ENCODE measurements around the gene SDCBP2. TPM values are rescaled to one million over a fixed set of nuclear protein-coding genes. Genes with fewer than 3 reads are reported as not detected.

Gene SDCBP2, protein sequence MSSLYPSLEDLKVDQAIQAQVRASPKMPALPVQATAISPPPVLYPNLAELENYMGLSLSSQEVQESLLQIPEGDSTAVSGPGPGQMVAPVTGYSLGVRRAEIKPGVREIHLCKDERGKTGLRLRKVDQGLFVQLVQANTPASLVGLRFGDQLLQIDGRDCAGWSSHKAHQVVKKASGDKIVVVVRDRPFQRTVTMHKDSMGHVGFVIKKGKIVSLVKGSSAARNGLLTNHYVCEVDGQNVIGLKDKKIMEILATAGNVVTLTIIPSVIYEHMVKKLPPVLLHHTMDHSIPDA
- total RNA-seq: 2.3 TPM in 2 replicates

DNA sequence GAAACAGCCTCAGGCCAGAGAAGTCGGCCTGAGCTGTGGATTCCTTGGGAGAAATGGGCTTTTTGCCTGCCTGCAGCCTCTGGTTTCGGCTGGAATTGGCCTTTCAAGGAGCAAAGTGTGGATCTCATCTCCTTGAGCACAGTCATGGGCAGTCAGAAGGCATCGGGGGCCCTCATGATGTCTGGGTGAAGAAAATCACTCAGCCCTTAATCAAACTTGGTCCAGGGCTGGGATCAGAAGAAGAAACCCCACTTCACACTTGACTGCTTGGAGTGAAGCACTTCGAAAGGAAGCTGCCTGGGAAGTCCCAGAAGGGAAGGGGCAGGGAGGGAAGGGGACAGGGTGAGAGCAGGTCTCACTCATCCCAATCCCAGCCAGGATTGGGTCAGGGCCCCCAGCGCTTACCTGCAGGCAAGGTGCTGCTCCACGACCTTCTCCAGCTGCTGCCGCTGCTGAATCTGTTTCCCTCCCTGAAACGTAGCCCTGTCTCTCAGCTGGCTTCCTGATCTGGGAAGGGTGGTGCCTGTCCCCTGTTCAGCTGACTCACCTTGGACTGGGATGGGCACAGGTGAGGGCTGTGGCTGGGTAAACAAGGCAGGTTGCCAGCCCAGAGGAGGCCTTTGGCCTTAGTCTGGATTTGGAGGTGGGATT is at the start of gene SDCBP2:
Gene SDCBP2, minus strand, starts transcription at position 460 of the 651 bp plus-strand sequence. CDS start 8,723 bp downstream, outside the sequence.

DNA sequence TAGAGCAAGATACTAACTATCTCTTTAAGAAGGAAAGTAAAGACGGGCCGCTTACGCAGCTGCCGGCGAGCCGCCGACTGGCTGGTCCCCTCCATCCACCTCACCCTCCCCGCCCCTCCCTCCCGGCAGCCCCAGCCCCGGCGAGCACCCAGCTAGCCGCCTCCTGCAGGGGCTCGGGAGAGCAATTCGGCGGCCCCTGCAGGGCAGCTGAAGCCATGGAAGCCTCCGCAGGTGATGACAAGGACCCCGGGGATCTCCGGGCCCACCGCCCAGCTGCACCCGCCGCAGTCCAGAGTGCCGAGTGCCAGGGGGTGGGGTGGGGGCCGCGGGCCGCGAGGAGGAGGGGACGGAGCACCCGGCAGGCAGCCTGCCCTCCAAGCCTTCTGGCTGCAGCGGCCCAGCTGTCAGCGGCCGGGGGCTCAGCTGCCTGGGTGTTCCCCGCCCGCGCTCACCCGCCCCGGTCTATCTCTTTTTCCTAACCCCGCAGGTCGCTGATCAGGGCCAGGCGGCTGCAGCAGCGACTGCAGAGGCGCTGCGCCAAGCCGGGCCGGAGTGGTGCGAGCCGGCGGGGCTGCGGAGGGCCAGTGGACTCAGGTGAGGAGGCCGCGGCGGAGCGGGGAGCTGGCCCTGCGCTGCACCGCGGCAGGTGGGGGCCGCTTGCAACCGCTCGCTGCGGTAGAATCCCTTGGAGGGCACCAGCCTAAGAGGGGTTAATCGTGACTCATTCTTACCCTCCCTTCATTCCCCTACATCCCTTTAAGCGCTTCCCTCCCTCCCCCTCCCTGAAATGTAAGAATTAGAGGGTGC is 62.6 kb downstream of the SDCBP2 start, which contains the start of gene SNPH:
Gene SNPH, plus strand, starts transcription at position 128 of the 807 bp plus-strand sequence. CDS start 29,946 bp downstream, outside the sequence.

Other genes with a start within 250 kb of the SDCBP2 start
- gene PSMF1, start 210.5 kb downstream of the SDCBP2 start, total RNA-seq: 17.2 and 26.5 TPM in 2 replicates
- gene TMEM74B, start 144.2 kb downstream of the SDCBP2 start, total RNA-seq: under 0.01 TPM in 1 of 2 replicates, not detected in the other
- not detected in 2 replicates for gene C20orf202, start 125.7 kb downstream of the SDCBP2 start, total RNA-seq
- gene RAD21L1, start 103.1 kb downstream of the SDCBP2 start, total RNA-seq: 0.19 TPM in 1 of 2 replicates, not detected in the other
- gene SNPH, start 62.8 kb downstream of the SDCBP2 start, total RNA-seq: 12.7 and 13.6 TPM in 2 replicates
- 154 and 176 TPM in 2 replicates for gene FKBP1A, start 63.9 kb upstream of the SDCBP2 start, total RNA-seq
- 22.0 and 39.3 TPM in 2 replicates for gene NSFL1C, start 137.7 kb upstream of the SDCBP2 start, total RNA-seq
- gene SIRPB2, start 162.3 kb upstream of the SDCBP2 start, total RNA-seq: not detected in 2 replicates
- gene SIRPD, start 228.6 kb upstream of the SDCBP2 start, total RNA-seq: not detected in 2 replicates